HG03354 (cell line): ENCODE results near the gene HIGD1A.
"Not testable (repeated sequence)": the region's sequence is repeated elsewhere in the genome, so short reads cannot be mapped to it uniquely, and the experiment has no call there.

Source experiments
- ATAC-seq: cut with Tn5 transposase; IDR thresholded peaks from one replicate; pipeline ENCODE4 v1.9.1; 2021; ENCODE audit warnings: mild to moderate bottlenecking; ENCODE audit not compliant: unreplicated experiment, poor library complexity, severe bottlenecking

HIGD1A gene

DNA sequence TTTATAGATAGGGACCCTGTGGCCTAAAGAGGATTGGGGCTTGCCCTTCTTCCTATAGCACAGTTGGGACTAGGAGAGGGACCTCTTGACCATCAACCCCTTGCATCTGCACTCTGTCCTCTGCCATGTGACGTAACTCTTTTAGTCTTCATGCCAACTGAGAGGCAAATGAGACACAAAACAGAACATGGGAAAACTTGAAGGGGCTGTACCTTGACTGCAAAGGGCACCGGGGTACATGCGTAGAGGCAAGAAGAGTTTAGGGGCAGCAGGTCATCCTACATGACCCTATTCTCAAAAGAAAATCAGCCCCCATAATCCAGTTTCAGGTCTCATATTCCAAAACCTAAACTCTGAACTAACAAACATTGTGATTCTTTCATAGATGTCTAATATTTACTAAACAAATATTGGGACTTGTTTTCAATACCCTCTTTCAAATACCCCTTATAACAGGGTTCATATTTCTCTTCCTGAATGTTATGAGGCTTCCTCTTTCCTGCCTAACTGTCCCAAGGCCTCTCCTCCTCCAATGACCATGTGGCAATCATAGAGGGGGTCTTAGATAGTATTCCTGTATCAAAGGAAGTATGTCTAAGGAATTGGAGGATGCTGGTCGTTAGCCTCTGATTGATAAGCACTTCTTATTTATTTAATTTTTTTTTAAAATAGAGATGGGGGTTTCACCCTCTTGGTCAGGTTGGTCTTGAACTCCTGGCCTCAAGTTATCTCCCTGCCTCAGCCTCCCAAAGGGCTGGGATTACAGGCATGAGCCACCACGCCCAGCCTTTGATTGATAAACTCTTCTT, 25.5 kb upstream of the HIGD1A start:
- no peak for ATAC-seq

DNA sequence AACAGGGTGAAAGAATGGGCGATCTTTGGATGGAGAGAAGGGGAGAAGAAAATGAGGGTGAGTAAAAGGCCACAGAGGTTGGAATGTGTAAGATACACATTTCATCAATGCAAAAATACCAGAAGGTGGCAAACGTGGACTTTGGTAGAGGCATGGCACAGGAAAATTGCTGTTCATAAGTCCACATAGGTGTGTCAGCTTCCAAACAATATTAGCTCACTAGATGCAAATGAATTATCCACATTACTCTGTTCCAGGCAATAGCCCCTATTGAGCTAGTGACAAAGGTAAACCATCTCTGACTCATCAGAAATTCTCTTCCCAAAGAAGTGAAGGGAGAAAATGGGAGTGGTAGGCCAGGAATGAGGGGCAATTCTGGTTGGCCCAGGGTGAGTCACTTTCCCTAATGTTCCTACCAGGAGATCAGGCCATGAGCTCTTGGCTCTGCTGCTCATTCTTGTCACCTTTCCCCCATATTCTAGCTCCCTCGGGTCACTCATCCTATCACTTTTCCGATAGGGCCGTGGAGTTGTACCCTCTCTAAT, 24.9 kb upstream of the HIGD1A start:
- ATAC-seq, result no peak

DNA sequence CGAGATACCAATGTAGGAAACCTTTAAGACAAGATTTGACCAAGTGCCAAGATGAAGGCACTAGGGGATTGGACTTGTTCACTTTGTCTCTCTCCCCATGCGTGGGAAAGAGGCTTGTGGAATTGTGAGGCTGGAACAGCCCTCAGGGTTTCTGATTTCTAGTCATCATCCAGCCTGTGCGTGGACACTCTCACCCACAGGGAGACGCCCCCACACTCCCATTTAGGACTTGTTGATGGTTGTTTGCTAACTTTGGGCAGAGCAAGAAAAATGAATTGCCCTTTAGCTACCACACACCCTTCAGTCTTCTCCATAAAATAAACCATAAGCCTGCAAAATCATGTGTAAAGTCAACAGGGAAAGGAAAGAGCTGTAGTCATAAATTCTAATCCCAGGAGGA, 23.4 kb upstream of the HIGD1A start:
- no peak for ATAC-seq

DNA sequence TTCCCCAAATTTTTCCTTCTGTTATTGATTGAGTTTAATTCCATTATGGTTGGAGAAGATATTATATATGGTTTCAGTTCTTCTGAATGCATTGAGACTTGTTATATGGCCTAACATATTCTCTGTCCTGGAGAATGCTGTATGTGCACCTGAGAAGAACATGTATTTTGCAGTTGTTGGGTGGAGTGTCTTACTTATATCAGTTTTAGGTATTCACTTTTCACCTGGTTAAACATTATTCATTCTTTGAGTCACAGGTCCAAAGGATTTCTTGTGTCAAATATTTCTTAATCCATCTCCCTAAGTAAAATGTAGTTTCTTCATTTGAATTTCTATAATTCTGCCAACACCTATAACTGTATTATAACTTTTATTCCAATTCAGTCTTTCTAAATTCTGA, 22.7 kb upstream of the HIGD1A start:
- ATAC-seq, result no peak

DNA sequence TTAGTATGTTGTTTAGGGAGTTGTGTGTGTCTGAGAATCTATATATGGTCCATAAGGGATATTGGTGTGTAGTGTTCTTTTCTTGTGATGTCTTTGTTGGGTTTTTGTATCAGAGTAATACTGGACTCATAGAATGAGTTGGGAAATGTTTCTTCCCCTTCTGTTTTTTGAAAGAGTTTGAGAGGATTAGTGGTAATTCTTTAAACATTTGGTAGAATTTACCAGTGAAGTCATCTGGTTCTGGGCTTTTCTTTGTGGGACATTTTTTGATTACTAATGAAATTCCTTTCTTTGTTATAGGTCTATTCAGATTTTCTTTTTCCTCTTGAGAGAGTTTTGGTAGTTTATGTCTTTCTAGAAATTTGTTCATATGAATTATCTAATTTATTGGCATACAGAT, 21.9 kb upstream of the HIGD1A start:
- ATAC-seq, result no peak

DNA sequence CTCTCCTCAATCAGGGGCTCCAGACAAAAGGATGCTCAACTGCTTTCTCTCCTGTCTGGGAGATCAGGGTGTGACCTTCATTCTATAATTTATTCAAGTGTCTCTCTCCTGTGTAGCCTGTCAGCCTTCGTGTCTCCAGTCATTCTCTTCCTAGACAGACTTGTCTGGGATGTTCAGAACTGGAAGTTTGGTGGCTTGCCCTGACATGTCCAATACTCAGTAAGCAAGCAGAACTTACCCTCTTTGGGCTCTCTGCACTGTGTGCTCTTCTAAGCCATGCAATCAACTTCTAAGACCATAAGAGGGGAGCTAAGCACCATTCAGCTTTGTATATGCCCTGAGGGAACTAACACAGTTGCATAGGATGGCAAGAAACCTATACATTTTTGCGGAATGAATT, 19.1 kb upstream of the HIGD1A start:
- ATAC-seq, result no peak

DNA sequence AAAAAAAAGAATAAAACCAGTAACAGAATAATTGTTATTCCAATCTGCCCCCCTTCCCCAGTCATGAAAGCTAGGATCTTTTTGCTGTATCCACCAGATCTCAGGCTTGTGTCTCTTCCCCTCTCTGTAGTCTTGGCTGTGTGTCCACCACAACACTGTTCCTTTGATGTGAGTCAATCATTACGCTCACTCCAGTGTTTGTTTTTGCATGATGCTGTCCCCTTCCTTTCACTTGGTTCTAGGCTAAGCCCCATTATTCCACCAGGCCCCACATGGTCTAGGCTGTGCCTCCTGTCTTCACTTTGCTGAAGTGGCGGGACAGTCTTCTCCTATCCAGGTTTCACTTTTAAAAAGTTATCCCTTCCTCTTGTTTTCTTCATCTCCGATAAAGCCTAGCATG, 18.5 kb upstream of the HIGD1A start:
- no peak for ATAC-seq

DNA sequence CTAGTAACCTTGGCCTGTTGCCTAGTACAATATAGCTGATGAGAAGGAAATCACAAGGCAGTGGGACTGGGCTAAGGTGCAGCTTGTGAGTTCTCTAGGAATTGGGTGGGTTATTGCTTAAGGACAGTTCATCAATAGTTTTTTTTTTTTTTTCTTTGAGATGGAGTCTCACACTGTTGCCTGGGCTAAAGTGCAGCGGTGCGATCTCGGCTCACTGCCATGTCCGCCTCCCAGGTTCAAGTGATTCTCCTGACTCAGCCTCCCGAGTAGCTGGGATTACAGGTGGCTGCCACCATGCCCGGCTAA, 16.4 kb upstream of the HIGD1A start:
- ATAC-seq, result no peak

DNA sequence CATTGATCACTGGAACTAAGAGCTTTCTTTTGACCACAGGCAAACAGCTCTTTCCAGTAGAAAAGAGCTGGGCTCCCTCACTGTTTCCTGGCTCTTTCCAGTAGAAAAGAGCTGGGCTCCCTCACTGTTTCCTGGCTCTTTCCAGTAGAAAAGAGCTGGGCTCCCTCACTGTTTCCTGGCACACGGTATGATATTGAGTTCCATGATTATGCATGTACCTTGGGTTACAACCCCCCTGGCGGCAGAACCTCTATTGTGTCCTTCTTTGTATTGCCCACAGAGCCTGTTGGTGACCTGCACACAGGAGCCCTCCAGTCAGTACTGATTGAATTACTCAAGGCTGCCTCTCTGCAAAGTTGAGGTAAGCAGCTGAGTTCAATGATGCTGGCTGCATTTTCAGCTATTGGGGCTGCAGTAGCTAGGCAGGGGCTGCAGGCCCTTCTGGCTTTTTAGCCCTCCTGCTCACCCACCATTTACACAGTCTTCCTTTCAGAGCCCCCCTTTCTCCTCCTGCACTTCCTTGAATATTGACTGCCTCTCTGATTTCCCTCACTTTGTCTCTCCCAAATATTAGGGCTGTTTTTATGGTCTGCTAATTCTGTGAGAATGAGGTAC, 15.2 kb upstream of the HIGD1A start:
- ATAC-seq, result no peak

DNA sequence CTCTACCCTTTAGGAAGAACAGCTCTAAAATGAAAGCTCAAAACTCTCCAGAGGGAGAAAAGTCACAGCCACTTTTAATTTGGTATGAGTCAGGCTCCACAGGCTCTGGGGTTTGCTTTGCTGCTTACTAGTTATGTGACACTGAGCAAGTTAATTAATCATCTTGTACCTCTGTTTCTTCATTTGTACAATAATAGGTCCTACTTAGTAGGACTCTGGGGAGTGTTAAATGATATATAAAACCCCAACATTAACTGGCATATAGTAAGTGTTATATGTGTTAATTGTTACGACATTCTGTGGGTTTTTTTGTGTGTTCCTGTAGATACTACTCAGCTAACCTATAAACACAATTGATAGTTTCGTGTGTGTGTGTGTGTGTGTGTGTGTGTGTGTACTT, 11.5 kb upstream of the HIGD1A start:
- ATAC-seq, result no peak

DNA sequence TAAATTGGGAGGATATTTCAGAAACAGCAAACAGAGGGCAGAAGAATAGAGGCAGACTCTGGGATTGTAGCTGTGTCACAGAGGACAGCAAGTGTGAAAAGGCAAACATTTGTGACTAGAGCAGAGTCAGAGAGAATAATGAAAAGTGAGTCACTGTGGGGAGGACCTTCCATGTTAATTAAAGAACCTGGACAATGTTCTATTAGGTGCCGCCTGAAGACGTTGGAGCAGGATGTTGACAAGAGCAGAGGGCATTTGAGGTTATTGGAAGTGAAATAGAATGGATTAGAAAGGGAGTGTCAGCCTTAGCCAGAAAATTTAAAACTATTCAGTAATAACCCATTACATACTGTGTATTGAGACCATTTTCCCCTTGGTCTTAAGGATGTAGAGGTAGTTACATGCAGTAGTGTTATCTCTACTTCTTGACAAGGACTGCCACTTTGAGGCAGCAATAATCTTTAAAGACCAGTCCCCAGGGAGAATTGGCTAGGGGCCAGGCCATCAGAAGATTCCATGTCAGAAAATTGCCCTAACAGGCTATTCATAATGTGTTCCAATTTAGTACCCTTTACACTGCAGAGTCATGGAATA, 10.7 kb upstream of the HIGD1A start:
- ATAC-seq, result no peak

DNA sequence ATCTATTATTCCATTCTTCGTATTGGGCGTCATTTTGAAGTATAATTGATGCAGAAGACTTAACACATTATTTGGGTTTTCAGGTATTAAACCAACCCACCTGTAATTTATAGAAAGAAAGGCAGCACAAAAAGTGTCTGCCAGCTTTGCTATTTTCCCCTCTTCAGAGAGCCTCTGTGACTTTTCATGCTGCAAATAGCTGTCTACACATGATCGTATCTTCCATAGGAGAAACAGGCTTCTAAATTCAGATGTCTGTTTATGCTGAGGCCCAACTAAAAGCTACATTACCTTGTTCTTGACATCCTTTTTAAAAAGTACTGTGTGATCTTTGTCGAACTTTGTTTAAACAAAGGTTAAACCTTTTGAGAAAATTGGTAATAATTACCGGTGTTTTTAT, 10.0 kb upstream of the HIGD1A start:
- ATAC-seq, result no peak

DNA sequence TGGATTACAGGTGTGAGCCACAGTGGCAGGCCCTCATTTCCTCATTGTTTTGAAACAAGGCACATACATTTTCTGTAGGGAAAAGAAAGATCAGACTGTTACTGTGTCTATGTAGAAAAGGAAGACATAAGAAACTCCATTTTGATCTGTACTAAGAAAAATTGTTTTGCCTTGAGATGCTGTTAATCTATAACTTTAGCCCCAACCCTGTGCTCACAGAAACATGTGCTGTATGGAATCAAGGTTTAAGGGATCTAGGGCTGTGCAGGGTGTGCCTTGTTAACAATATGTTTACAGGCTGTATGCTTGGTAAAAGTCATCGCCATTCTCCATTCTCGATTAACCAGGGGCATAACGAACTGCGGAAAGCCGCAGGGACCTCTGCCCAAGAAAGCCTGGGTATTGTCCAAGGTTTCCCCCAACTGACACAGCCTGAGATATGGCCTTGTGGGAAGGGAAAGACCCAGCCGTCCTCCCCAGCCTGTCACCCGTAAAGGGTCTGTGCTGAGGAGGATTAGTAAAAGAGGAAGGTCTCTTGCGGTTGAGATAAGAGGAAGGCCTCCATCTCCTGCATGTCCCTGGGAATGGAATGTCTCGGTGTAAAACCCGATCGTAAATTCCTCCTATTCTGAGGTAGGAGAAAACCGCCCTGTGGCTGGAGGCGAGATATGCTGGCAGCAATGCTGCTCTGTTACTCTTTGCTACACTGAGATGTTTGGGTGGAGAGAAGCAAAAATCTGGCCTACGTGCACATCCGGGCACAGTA, 7.0 kb upstream of the HIGD1A start:
- not testable (repeated sequence) for ATAC-seq

DNA sequence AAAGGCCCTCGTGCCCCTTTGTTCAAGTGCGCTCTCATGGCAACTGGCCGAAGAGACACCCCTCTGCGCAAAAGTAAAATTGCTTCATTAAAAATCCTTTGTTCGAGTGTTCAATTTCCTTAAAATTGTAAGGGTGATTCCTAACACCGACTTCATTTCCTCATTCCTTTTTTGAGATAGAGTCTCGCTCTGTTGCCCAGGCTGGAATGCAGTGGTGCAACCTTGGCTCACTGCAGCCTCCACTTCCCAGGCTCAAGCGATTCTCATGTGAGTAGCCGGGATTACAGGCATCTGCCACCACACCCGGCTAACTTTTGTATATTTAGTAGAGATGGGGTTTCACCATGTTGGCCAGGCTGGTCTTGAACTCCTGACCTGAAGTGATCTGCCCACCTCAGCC, 6.4 kb upstream of the HIGD1A start:
- not testable (repeated sequence) for ATAC-seq

DNA sequence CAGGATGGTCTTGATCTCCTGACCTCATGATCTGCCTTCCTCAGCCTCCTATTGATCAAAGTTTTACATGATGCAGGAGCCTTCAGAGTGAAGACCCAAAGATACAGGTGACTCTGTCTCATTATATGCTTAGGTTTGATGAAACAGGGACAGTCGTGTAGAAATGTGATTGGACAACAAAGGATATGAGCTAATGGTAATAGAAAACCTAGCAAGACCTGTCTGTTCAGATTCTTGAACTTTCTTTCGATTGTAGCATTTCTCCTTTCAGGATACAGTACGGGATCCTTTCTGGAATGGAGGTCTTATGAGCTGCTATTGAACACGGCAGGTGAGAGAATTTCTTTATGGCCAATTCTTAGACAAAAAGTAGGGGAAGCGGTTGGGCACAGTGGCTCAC, 4.9 kb upstream of the HIGD1A start, which contains the start of gene ACKR2:
Gene ACKR2, plus strand, starts transcription at position 244 of the 400 bp plus-strand sequence. CDS start 55,058 bp downstream, outside the sequence.
- no peak for ATAC-seq

DNA sequence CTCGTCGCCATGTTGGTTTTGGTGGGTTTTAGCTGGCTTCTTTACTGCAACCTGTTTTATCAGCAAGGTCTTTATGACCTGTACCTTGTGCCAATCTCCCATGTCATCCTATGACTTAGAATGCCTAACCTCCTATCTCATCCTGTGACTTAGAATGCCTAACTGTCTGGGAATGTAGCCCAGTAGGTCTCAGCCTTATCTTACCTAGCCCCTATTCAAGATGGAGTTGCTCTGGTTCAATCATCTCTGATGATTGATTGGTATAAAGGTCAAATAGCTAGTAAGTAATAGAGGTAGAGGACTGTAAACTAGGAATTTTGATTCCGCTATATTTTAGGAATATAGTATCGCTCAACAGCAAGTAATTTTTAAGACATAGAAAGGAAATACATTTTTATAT, 3.6 kb upstream of the HIGD1A start:
- no peak for ATAC-seq

DNA sequence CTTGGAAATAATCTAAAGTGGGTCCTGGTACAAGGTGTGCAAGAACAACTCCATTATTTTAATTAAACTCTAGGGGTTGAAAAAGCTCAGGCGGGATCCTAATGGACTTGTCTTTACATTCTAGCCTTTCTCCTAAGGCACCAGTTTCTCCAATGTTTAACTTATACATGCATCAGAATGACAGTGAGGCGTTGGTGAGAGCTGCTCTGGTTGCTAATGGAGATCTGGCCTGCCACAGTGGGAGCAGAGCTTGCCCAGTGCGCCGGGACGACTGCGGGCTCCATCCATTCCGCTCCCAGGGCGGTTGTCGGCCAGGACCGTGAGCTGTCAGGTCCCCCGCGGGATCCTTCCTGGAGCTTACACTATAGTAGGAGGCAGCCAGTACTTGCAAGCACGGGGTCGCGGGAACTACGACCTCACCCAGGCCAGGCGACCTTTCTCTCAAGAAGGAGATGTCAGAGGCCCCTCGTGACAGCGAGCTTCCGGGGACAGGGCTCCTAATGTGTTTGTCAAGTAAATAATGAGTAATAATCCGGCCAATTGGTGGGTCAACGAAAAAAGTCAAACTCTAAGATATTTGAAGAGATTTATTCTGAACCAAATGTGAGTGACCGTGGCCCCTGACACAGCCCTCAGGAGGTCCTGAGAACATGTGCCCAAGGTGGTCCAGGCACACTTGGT, 991 bp upstream of the HIGD1A start:
- ATAC-seq, result no peak

DNA sequence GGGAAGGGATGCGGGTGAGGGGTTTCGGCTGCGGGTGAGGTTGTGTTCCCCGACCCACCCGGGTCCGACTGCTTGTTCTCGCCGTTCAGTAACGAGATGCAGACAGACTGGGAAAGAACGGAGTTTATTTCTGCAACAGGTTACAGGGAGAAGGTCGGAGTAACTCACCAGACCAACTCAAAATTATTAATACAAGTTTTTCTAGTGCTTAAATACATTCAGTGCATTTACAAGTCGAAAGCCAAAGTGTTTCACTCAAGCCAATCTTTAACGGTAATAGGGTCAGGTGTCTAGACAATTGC, 492 bp upstream of the HIGD1A start:
- no peak for ATAC-seq

DNA sequence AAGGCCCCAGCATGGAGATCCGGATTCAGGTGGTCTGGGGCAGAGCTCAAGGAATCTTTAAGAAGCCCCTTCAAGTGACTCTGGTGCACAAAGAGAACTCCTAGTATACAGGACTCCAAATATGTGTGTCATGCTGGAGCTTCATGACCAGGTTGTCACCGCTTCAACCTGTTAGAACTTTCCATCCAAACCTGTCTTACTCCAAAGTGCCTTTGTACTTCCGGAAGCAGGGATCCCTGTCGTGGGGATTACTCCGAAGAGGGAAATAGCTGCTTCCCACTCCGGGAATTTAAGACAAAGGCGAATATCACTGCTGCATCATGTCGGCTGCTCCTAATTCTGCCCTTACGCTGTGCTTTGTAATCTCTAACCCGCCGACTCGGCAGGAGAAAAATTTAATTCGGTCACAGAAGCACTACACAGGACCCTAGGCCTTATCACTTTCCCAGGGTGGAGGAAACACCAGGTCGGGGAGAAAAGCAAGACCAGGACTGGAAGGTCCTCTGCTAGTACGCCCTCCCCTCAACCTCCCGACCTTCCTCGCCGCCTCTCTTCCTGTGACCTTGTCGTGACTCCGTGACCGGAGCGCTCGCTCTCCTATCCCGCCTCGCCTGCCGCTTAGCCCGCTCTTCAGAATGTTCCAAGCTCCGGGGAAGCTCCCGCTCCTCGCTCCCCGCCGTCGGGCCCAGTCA, 730 bp downstream of the HIGD1A start:
- ATAC-seq, result peak; percentile 21
